ENCODE measurements around the gene TM9SF1. TPM values are rescaled to one million over a fixed set of nuclear protein-coding genes. Genes with fewer than 3 reads are reported as not detected.

TM9SF1 gene
- total and polyA plus RNA-seq, 2 of the 4 experiments (the other 2 are of a cell fraction), result 40.4 to 65.6 TPM

- TF ChIP-seq ELK1 (IDR thresholded peaks at IDR 0.05; ENCODE audit: borderline replicate concordance, low read depth, low read length) (no peak), NFE2L2 (IDR thresholded peaks at IDR 0.05; ENCODE audit: low read depth, low read length) (no peak), RAD21 (IDR thresholded peaks at IDR 0.05; ENCODE audit: low read length) (peak; percentile 77)
Observed at GRCh38 chr14:24215495-24216344, 20.5 kb upstream of the TM9SF1 start, which contains the start of gene MDP1 (continued).
